GM23338 (cell line): ENCODE results near the gene GNAZ. TPM values are rescaled to one million over a fixed set of nuclear protein-coding genes. Genes with fewer than 3 reads are reported as not detected.

Experiments
- ATAC-seq: fragments of 200-7000 bp; cut with Tn5 transposase; 3 replicates; pipeline ENCODE4 v1.9.1; 2020
- DNase-seq: peaks from one replicate; pipeline ENCODE4 v3.0.0-alpha.2; 2015; ENCODE audit warnings: low spot score
- H2AFZ ChIP-seq: fragments of 200-600 bp; sonication (generic); 2 replicates; pipeline ENCODE4 v1.8.0; 2016; ENCODE audit warnings: antibody characterized with exemption, mild to moderate bottlenecking, moderate library complexity
- H3F3A ChIP-seq: fragments of 200-600 bp; sonication (generic); replicated peaks from 2 replicates; pipeline ENCODE4 v1.8.0; 2017; ENCODE audit warnings: antibody characterized with exemption, mixed run types, low read depth
- H3K27ac ChIP-seq: fragments of 200-600 bp; sonication (generic); 2 replicates; pipeline ENCODE4 v1.6.1; 2016; ENCODE audit warnings: low read depth
- H3K27me3 ChIP-seq: fragments of 200-600 bp; sonication (generic); 2 replicates; pipeline ENCODE4 v1.8.0; 2016; ENCODE audit warnings: mild to moderate bottlenecking, mixed run types, moderate library complexity; ENCODE audit not compliant: insufficient read depth
- H3K36me3 ChIP-seq: fragments of 200-600 bp; sonication (generic); 2 replicates; pipeline ENCODE4 v1.8.0; 2016; ENCODE audit warnings: mild to moderate bottlenecking; ENCODE audit not compliant: insufficient read depth
- H3K4me1 ChIP-seq: fragments of 200-600 bp; sonication (generic); 2 replicates; pipeline ENCODE4 v1.8.0; 2016; ENCODE audit warnings: mild to moderate bottlenecking, moderate library complexity; ENCODE audit not compliant: insufficient read depth
- H3K4me2 ChIP-seq: fragments of 200-600 bp; sonication (generic); 2 replicates; pipeline ENCODE4 v1.7.1; 2017; ENCODE audit warnings: mixed run types
- H3K4me3 ChIP-seq: fragments of 200-600 bp; sonication (generic); 2 replicates; pipeline ENCODE4 v1.6.1; 2016; ENCODE audit warnings: mixed run types
- H3K79me2 ChIP-seq: fragments of 200-600 bp; sonication (generic); replicated peaks from 2 replicates; pipeline ENCODE4 v1.8.0; 2017; ENCODE audit warnings: mild to moderate bottlenecking; ENCODE audit not compliant: insufficient read depth
- H3K9me2 ChIP-seq: fragments of 200-600 bp; sonication (generic); 2 replicates; pipeline ENCODE4 v1.8.0; 2017; ENCODE audit not compliant: insufficient read depth
- H4K20me1 ChIP-seq: fragments of 200-600 bp; sonication (generic); replicated peaks from 2 replicates; pipeline ENCODE4 v1.8.0; 2017; ENCODE audit warnings: mild to moderate bottlenecking; ENCODE audit not compliant: insufficient read depth
- H3K27ac Mint-ChIP-seq: 2 replicates; pipeline ENCODE4 v1.8.0; 2020; ENCODE audit warnings: inconsistent platforms, mild to moderate bottlenecking, moderate library complexity, mixed read lengths
- H3K27me3 Mint-ChIP-seq: 3 replicates; pipeline ENCODE4 v1.8.0; 2022; ENCODE audit warnings: low read depth, mild to moderate bottlenecking, moderate library complexity, mixed read lengths, inconsistent platforms; ENCODE audit not compliant: insufficient read depth, poor library complexity
- H3K36me3 Mint-ChIP-seq: 3 replicates; pipeline ENCODE4 v1.8.0; 2021; ENCODE audit warnings: low read depth, mild to moderate bottlenecking, inconsistent platforms, moderate library complexity, mixed read lengths
- H3K4me1 Mint-ChIP-seq: 3 replicates; pipeline ENCODE4 v1.8.0; 2020; ENCODE audit warnings: mild to moderate bottlenecking, inconsistent platforms, mixed read lengths
- H3K4me3 Mint-ChIP-seq: 3 replicates; pipeline ENCODE4 v1.8.0; 2021; ENCODE audit warnings: moderate library complexity, mild to moderate bottlenecking, inconsistent platforms, mixed read lengths
- H3K9me3 Mint-ChIP-seq: 3 replicates; pipeline ENCODE4 v1.8.0; 2020; ENCODE audit warnings: moderate library complexity, mild to moderate bottlenecking, inconsistent platforms, mixed read lengths
- CREB1 ChIP-seq: fragments of 250-450 bp; sonication (Bioruptor Pico); IDR thresholded peaks from 2 replicates; pipeline ENCODE4 v1.5.0; 2020; ENCODE audit warnings: low read depth, mild to moderate bottlenecking, moderate library complexity
- EZH2 ChIP-seq: fragments of 200-600 bp; sonication (generic); IDR thresholded peaks from one replicate; pipeline ENCODE4 v1.8.0; 2017; ENCODE audit warnings: antibody characterized with exemption, mild to moderate bottlenecking, low read depth; ENCODE audit not compliant: unreplicated experiment
- EZH2phosphoT487 ChIP-seq: fragments of 200-600 bp; sonication (generic); IDR thresholded peaks from one replicate; pipeline ENCODE4 v1.8.1; 2018; ENCODE audit warnings: antibody characterized with exemption; ENCODE audit not compliant: unreplicated experiment
- STAT1 ChIP-seq: IDR thresholded peaks from one replicate; pipeline ENCODE4 v1.6.1; 2016; ENCODE audit warnings: antibody characterized with exemption; ENCODE audit not compliant: unreplicated experiment
- ZNF331 ChIP-seq: fragments of 250-450 bp; sonication (Bioruptor Pico); IDR thresholded peaks from 2 replicates; pipeline ENCODE4 v1.5.0; 2020; ENCODE audit warnings: low read depth, mild to moderate bottlenecking, moderate library complexity
- polyA plus RNA-seq: library from polyadenylated mRNA; unstranded; fragments of >200 nt; fragmentation: Nextera tagmentation; extraction: Ambion mirVana; gene quantifications from 2 replicates; pipeline ENCODE4 v1.2.1, GENCODE V29; 2016
- total RNA-seq: library from RNA; depleted of rRNA; stranded (reverse); fragments of >200 nt; shearing (Covaris generic); gene quantifications from 2 replicates; pipeline ENCODE4 v1.2.3, GENCODE V29; 2014
- TF ChIP-seq, protein P1 (sequence below): IDR thresholded peaks from 2 replicates; pipeline ENCODE4 v1.6.1; 2016; ENCODE audit warnings: antibody characterized with exemption
- TF ChIP-seq, protein P2 (sequence below): IDR thresholded peaks from one replicate; pipeline ENCODE4 v1.6.1; 2018; ENCODE audit warnings: antibody characterized with exemption; ENCODE audit not compliant: unreplicated experiment
- TF ChIP-seq, protein P3 (sequence below), 2 experiments: fragments of 200-600 bp in 1 of 2; sonication (generic) in 1 of 2; conservative IDR thresholded peaks; 2 replicates each; pipeline versions ENCODE4 v1.5.1 to v1.6.1; 2016 to 2017; ENCODE audit warnings: antibody characterized with exemption in 2 of 2, low read depth in 2 of 2, mild to moderate bottlenecking in 2 of 2, moderate library complexity in 1 of 2
- TF ChIP-seq, protein P4 (sequence below): fragments of 250-450 bp; sonication (Bioruptor Pico); IDR thresholded peaks from 2 replicates; pipeline ENCODE4 v1.5.0; 2020; ENCODE audit warnings: mild to moderate bottlenecking, moderate library complexity

The GNAZ gene
- total and polyA plus RNA-seq, 2 experiments from 2014 or later = 2.9 to 11.1 TPM

DNA sequence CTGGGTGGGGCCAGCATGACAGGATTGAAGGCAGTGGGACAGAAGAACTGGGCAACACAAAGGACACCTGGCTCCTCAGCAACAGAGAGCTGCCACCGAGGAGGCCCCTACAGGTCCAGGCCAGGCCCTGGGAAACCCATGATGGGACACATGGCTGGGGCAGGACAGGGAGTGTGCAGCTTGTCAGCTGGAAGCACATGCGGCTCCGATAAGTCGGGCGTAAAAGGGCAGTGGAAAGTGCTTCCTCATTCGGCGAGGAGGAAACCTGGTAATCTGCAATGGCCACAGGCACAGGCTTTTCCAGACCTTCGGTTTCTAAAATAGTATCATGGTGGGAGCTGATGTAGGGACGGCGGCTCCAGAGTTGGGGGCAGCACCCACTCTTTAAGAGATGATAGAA, 16.5 kb downstream of the GNAZ start:
- H3K27me3 Mint-ChIP-seq = peaks cover 10% of the 10 kb centered on the region
- H3K9me3 Mint-ChIP-seq = no peaks in the 10 kb centered on the region
- TF ChIP-seq, protein P1, sequence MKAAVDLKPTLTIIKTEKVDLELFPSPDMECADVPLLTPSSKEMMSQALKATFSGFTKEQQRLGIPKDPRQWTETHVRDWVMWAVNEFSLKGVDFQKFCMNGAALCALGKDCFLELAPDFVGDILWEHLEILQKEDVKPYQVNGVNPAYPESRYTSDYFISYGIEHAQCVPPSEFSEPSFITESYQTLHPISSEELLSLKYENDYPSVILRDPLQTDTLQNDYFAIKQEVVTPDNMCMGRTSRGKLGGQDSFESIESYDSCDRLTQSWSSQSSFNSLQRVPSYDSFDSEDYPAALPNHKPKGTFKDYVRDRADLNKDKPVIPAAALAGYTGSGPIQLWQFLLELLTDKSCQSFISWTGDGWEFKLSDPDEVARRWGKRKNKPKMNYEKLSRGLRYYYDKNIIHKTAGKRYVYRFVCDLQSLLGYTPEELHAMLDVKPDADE = no peak
- TF ChIP-seq, protein P2, sequence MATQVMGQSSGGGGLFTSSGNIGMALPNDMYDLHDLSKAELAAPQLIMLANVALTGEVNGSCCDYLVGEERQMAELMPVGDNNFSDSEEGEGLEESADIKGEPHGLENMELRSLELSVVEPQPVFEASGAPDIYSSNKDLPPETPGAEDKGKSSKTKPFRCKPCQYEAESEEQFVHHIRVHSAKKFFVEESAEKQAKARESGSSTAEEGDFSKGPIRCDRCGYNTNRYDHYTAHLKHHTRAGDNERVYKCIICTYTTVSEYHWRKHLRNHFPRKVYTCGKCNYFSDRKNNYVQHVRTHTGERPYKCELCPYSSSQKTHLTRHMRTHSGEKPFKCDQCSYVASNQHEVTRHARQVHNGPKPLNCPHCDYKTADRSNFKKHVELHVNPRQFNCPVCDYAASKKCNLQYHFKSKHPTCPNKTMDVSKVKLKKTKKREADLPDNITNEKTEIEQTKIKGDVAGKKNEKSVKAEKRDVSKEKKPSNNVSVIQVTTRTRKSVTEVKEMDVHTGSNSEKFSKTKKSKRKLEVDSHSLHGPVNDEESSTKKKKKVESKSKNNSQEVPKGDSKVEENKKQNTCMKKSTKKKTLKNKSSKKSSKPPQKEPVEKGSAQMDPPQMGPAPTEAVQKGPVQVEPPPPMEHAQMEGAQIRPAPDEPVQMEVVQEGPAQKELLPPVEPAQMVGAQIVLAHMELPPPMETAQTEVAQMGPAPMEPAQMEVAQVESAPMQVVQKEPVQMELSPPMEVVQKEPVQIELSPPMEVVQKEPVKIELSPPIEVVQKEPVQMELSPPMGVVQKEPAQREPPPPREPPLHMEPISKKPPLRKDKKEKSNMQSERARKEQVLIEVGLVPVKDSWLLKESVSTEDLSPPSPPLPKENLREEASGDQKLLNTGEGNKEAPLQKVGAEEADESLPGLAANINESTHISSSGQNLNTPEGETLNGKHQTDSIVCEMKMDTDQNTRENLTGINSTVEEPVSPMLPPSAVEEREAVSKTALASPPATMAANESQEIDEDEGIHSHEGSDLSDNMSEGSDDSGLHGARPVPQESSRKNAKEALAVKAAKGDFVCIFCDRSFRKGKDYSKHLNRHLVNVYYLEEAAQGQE = no peak
- TF ChIP-seq, protein P3, sequence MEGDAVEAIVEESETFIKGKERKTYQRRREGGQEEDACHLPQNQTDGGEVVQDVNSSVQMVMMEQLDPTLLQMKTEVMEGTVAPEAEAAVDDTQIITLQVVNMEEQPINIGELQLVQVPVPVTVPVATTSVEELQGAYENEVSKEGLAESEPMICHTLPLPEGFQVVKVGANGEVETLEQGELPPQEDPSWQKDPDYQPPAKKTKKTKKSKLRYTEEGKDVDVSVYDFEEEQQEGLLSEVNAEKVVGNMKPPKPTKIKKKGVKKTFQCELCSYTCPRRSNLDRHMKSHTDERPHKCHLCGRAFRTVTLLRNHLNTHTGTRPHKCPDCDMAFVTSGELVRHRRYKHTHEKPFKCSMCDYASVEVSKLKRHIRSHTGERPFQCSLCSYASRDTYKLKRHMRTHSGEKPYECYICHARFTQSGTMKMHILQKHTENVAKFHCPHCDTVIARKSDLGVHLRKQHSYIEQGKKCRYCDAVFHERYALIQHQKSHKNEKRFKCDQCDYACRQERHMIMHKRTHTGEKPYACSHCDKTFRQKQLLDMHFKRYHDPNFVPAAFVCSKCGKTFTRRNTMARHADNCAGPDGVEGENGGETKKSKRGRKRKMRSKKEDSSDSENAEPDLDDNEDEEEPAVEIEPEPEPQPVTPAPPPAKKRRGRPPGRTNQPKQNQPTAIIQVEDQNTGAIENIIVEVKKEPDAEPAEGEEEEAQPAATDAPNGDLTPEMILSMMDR (conservative IDR thresholded peaks at IDR 0.05; ENCODE audit: low read depth in 2 of 2) = no peak
- TF ChIP-seq EZH2phosphoT487 (no peak), STAT1 (no peak), CREB1 (no peak), EZH2 (no peak), ZNF331 (CRISPR knock-in tag) (no peak)
- TF ChIP-seq, protein P4, sequence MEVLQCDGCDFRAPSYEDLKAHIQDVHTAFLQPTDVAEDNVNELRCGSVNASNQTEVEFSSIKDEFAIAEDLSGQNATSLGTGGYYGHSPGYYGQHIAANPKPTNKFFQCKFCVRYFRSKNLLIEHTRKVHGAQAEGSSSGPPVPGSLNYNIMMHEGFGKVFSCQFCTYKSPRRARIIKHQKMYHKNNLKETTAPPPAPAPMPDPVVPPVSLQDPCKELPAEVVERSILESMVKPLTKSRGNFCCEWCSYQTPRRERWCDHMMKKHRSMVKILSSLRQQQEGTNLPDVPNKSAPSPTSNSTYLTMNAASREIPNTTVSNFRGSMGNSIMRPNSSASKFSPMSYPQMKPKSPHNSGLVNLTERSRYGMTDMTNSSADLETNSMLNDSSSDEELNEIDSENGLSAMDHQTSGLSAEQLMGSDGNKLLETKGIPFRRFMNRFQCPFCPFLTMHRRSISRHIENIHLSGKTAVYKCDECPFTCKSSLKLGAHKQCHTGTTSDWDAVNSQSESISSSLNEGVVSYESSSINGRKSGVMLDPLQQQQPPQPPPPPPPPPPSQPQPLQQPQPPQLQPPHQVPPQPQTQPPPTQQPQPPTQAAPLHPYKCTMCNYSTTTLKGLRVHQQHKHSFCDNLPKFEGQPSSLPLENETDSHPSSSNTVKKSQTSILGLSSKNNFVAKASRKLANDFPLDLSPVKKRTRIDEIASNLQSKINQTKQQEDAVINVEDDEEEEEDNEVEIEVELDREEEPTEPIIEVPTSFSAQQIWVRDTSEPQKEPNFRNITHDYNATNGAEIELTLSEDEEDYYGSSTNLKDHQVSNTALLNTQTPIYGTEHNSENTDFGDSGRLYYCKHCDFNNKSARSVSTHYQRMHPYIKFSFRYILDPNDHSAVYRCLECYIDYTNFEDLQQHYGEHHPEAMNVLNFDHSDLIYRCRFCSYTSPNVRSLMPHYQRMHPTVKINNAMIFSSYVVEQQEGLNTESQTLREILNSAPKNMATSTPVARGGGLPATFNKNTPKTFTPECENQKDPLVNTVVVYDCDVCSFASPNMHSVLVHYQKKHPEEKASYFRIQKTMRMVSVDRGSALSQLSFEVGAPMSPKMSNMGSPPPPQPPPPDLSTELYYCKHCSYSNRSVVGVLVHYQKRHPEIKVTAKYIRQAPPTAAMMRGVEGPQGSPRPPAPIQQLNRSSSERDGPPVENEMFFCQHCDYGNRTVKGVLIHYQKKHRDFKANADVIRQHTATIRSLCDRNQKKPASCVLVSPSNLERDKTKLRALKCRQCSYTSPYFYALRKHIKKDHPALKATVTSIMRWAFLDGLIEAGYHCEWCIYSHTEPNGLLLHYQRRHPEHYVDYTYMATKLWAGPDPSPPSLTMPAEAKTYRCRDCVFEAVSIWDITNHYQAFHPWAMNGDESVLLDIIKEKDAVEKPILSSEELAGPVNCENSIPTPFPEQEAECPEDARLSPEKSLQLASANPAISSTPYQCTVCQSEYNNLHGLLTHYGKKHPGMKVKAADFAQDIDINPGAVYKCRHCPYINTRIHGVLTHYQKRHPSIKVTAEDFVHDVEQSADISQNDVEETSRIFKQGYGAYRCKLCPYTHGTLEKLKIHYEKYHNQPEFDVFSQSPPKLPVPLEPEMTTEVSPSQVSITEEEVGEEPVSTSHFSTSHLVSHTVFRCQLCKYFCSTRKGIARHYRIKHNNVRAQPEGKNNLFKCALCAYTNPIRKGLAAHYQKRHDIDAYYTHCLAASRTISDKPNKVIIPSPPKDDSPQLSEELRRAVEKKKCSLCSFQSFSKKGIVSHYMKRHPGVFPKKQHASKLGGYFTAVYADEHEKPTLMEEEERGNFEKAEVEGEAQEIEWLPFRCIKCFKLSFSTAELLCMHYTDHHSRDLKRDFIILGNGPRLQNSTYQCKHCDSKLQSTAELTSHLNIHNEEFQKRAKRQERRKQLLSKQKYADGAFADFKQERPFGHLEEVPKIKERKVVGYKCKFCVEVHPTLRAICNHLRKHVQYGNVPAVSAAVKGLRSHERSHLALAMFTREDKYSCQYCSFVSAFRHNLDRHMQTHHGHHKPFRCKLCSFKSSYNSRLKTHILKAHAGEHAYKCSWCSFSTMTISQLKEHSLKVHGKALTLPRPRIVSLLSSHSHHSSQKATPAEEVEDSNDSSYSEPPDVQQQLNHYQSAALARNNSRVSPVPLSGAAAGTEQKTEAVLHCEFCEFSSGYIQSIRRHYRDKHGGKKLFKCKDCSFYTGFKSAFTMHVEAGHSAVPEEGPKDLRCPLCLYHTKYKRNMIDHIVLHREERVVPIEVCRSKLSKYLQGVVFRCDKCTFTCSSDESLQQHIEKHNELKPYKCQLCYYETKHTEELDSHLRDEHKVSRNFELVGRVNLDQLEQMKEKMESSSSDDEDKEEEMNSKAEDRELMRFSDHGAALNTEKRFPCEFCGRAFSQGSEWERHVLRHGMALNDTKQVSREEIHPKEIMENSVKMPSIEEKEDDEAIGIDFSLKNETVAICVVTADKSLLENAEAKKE = no peak
- DNase-seq (no peak), ATAC-seq (no peak)
- Histone ChIP-seq H3F3A (no peaks in the 10 kb centered on the region), H3K27me3 (no peaks in the 10 kb centered on the region), H3K4me3 (no peak overlapping the region), H3K27ac (no peak overlapping the region), H4K20me1 (no peaks in the 10 kb centered on the region; the same call in 1 of the 2 replicates), H3K36me3 (no peaks in the 10 kb centered on the region), H3K4me1 (no peaks in the 10 kb centered on the region; the same call in 1 of the 2 replicates), H3K4me2 (no peak overlapping the region), H3K79me2 (no peaks in the 10 kb centered on the region), H3K9me2 (no peaks in the 10 kb centered on the region), H2AFZ (no peak overlapping the region)
- H3K4me1 Mint-ChIP-seq = peaks cover 15% of the 10 kb centered on the region
- H3K36me3 Mint-ChIP-seq = no peaks in the 10 kb centered on the region
- no peak overlapping the region for H3K4me3 Mint-ChIP-seq
- H3K27ac Mint-ChIP-seq = no peak overlapping the region
